Upper lobe of right lung (tissue), 1 donor: ENCODE measurements around the gene ADGRL3. TPM values are rescaled to one million over a fixed set of nuclear protein-coding genes. Genes with fewer than 3 reads are reported as not detected.

ENCODE experiments used
- ATAC-seq: fragments of 200-7000 bp; cut with Tn5 transposase; one replicate; pipeline ENCODE4 v1.9.1; 2020; ENCODE audit warnings: mild to moderate bottlenecking, moderate library complexity
- DNase-seq: peaks from one replicate; pipeline ENCODE4 v3.0.0-alpha.2; 2020
- H3K27ac ChIP-seq: fragments of 200-600 bp; one replicate; pipeline ENCODE4 v1.8.0; 2022
- H3K27me3 ChIP-seq: fragments of 200-600 bp; one replicate; pipeline ENCODE4 v1.8.0; 2022; ENCODE audit warnings: mild to moderate bottlenecking
- H3K36me3 ChIP-seq: fragments of 200-600 bp; one replicate; pipeline ENCODE4 v1.8.0; 2022
- H3K4me1 ChIP-seq: fragments of 200-600 bp; one replicate; pipeline ENCODE4 v1.8.0; 2022
- H3K4me3 ChIP-seq: fragments of 200-600 bp; one replicate; pipeline ENCODE4 v1.8.0; 2022; ENCODE audit warnings: mild to moderate bottlenecking
- H3K9me3 ChIP-seq: fragments of 200-600 bp; one replicate; pipeline ENCODE4 v1.8.0; 2022
- CTCF ChIP-seq: fragments of 200-600 bp; IDR thresholded peaks from one replicate; pipeline ENCODE4 v1.8.0; 2022; ENCODE audit warnings: antibody characterized with exemption
- intact Hi-C: fragments of 100-400 bp; cut with DNase I; formaldehyde crosslinking; loops from one replicate; pipeline ENCODE4 v1.11.0; 2022
- total RNA-seq: library from RNA; stranded (reverse); fragmentation: NEBNext Ultra II Directional; extraction: Animal tissue kit (Norgen Biotek cat#: 25700); gene quantifications from one replicate; pipeline ENCODE4 v1.2.1, GENCODE V29; 2021
- donor health status: DM: no; HTN: yes; CAD: no; lungs with severe emphysema.

Gene ADGRL3
- total RNA-seq, 1 donor from 2014 or later, result 4.0 TPM

- TF ChIP-seq CTCF, result no peak
- no peak overlapping the region for H3K27ac ChIP-seq
- no peaks in the 10 kb centered on the region for H3K4me1 ChIP-seq
- no peaks in the 10 kb centered on the region for H3K36me3 ChIP-seq
- ATAC-seq (no peak), DNase-seq (no peak)
- intact Hi-C loops, result no loop called here
- no peaks in the 10 kb centered on the region for H3K27me3 ChIP-seq
- H3K4me3 ChIP-seq, result no peak overlapping the region
- no peaks in the 10 kb centered on the region for H3K9me3 ChIP-seq
Observed at GRCh38 chr4:61934198-61934597, 734.1 kb downstream of the ADGRL3 start.

- no peaks in the 10 kb centered on the region for H3K4me1 ChIP-seq
- ATAC-seq (no peak), DNase-seq (no peak)
- TF ChIP-seq CTCF, result no peak
- no peaks in the 10 kb centered on the region for H3K36me3 ChIP-seq
- no peaks in the 10 kb centered on the region for H3K27me3 ChIP-seq
- H3K4me3 ChIP-seq, result no peak overlapping the region
- no peaks in the 10 kb centered on the region for H3K9me3 ChIP-seq
- intact Hi-C loops, result no loop called here
- H3K27ac ChIP-seq, result no peak overlapping the region
Observed at GRCh38 chr4:61938250-61938846, 738.2 kb downstream of the ADGRL3 start.

GRCh38 chr4:61950625-61951024 lies 750.5 kb downstream of the ADGRL3 start:
- TF ChIP-seq CTCF, result no peak
- Histone ChIP-seq H3K27ac (no peak overlapping the region), H3K36me3 (no peaks in the 10 kb centered on the region), H3K27me3 (no peaks in the 10 kb centered on the region), H3K9me3 (no peaks in the 10 kb centered on the region), H3K4me3 (no peak overlapping the region), H3K4me1 (no peaks in the 10 kb centered on the region)
- ATAC-seq (no peak), DNase-seq (no peak)
- intact Hi-C loops, result no loop called here

- intact Hi-C loops, result no loop called here
- ATAC-seq, result no peak
- DNase-seq, result no peak
- Histone ChIP-seq H3K36me3 (no peaks in the 10 kb centered on the region), H3K4me3 (no peak overlapping the region), H3K4me1 (no peaks in the 10 kb centered on the region), H3K27me3 (no peaks in the 10 kb centered on the region), H3K27ac (no peak overlapping the region), H3K9me3 (no peaks in the 10 kb centered on the region)
- TF ChIP-seq CTCF, result no peak
Observed at GRCh38 chr4:61953386-61953785, 753.3 kb downstream of the ADGRL3 start.

GRCh38 chr4:61958591-61958990 lies 758.5 kb downstream of the ADGRL3 start:
- Histone ChIP-seq H3K9me3 (no peaks in the 10 kb centered on the region), H3K4me3 (no peak overlapping the region), H3K36me3 (no peaks in the 10 kb centered on the region), H3K27ac (no peak overlapping the region), H3K27me3 (no peaks in the 10 kb centered on the region), H3K4me1 (no peaks in the 10 kb centered on the region)
- TF ChIP-seq CTCF, result no peak
- no peak for ATAC-seq
- DNase-seq, result no peak
- intact Hi-C loops, result no loop called here

- TF ChIP-seq CTCF, result no peak
- Histone ChIP-seq H3K4me1 (no peaks in the 10 kb centered on the region), H3K27ac (no peak overlapping the region), H3K9me3 (no peaks in the 10 kb centered on the region), H3K4me3 (no peak overlapping the region), H3K27me3 (no peaks in the 10 kb centered on the region), H3K36me3 (no peaks in the 10 kb centered on the region)
- DNase-seq, result no peak
- no peak for ATAC-seq
- intact Hi-C loops, result no loop called here
Observed at GRCh38 chr4:61959087-61959486, 759.0 kb downstream of the ADGRL3 start.
